NCI-H128 (cell line): Measurements from ENCODE around the gene HMOX2.

Experiments
- DNase-seq: peaks from one replicate; lab custom pipeline; 2025; ENCODE audit not compliant: unreplicated experiment; lab: John Stamatoyannopoulos, UW

HMOX2 gene

DNA sequence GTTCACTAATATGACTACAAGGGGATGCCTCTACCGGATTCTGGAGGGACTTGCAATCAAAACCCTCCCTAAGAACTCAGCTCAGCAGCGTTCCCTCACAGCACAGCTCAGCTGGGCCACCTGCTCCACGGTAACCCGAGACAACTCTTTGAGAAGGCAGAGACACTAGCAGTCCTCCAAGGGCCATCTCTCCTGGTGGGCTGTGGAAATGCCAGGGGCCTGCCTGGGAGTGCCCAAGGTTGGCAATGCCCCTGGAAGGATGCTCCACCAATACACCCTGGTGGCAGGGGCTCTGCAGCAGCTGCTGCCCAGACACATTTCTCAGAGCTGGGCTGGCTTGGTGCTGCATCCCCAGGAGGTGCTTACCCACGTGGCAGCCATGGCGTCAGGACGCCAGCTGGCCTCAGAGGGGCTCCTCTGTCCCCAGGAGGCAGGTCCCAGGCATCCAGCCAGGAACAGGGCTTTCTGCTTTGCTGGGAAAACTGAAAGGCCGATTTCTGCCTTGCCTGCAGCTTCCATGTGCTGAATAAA is 45.9 kb downstream of the HMOX2 start:
- DNase-seq: no peak

DNA sequence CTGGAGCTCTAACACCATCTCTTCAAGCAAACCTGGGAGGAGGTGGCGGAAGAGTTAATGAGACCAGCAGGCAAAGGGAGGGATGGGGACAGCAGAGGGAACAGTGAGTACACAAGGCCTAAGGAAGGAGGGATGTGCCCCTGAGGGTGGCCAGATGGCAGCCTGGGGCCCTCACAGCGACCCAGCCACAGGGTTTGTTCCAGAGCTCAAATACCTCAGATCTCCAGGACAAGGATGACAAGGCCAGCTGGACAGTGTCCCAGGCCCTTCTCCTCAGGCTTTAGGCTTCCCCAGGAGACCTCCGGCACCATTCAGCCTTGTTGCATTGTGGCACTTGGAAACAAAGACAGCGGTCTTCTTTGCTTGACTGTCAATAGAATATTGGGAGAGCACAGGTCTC is 47.5 kb downstream of the HMOX2 start:
- DNase-seq: no peak

GRCh38 chr16:4524571-4524970 is 48.4 kb downstream of the HMOX2 start:
- DNase-seq: no peak

DNA sequence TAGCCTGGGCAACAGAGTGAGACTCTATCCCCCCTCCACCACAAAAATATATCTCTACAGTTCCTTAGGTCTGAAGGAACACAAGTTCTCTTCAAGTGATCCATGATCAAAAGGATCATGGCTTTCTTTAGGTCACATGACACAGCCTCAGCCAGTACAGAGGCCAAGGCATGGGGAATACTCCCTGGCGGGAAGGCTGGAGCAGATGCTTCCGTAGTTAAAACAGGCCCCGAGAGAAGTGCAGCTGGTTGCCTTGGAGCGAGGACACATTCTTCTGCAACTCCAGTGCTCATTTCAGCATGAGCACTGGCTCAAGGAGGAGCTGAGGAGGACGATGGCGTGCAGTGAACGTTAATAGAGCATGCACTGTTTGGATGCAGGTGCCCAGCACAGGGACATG is 48.9 kb downstream of the HMOX2 start:
- DNase-seq: no peak

- DNase-seq: no peak
Measured at GRCh38 chr16:4525634-4526277, 49.6 kb downstream of the HMOX2 start.

DNA sequence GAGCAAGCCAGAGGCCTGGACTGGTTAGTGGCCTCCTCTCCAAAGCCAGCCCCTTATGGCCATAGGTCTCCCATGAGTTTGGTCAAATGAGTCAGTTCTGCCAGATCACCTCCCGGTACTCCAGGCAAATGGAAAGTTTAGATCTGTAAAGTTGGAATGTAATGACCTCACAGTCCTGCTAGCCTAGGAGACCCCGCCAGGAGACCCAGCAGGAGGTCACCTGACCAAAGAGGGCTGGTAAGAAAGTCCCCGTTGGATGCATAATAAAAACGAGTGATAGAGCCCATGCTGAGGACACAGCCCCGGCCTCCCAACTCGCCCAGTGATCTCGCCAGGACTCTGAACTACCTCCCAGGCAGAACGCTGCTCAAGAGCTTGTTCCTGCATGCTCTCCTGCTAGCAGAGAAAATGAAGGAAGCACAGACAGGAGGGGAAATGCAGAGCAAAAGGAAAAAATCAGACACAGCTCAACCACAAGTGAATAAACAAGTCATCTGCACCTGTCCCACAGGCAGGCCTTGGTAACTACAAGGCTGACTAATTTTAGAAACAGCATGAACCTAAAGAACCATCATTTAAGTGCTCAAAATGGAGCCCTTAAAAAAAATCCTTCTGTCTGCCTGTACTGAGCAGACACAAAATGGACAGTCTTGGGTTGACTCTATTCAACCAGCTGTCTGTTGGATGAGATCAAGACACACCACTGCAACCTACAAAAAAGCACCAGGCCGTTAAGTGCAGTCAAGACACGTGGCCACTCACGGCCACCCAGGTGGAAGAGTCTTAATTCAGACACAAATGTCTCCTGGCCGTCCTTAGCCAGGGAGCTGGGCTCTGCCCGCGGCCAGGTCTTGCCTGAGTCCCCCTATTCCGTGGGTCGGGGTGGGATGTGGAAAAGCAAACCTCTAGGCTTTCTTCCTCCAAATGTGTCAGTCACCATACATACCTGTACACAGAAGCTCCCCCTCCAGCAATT is 53.2 kb downstream of the HMOX2 start:
- DNase-seq: no peak

DNA sequence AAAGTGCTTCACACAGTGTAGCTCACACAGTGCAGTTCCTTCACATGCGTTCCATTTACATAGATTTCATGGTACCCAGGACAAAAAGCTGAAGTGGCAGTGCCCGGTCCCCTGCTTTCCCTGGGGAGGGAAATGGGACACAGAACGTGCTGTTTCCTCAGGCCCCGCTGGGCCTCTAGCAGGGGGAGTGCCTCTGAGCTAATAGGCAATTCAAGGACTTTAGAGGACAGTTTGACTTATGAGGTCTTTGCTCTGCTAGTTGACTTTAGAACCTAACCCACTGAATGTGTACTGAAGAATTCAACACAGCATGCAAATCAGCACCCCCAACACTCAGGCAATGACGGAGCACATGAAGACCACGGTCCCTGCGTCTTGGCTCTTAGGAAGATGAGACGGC is 55.6 kb downstream of the HMOX2 start:
- no peak for DNase-seq

- DNase-seq: no peak
Measured at GRCh38 chr16:4532238-4532637, 56.0 kb downstream of the HMOX2 start.

DNA sequence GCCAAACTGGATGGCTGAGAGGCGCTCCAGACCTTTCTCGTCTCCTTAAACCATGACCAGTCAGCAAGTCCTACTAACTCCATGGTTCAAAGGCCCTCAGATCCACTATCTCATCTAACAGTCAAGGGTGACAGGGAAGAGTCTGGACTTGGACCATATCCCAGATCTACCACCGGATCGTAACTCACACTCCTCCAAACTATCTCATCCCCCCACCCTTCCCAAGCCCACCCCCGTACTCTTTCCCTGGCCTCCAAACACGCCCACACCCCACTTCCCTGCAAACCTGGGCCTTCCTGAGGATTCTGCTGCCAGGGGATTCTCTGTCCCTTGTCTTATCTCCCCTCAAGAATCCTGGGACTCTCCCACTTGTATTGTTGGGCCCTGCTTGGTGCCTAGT is 57.3 kb downstream of the HMOX2 start:
- no peak for DNase-seq

- no peak for DNase-seq
Measured at GRCh38 chr16:4534151-4534790, 58.1 kb downstream of the HMOX2 start.

- no peak for DNase-seq
Measured at GRCh38 chr16:4535627-4536108, 59.5 kb downstream of the HMOX2 start.

DNA sequence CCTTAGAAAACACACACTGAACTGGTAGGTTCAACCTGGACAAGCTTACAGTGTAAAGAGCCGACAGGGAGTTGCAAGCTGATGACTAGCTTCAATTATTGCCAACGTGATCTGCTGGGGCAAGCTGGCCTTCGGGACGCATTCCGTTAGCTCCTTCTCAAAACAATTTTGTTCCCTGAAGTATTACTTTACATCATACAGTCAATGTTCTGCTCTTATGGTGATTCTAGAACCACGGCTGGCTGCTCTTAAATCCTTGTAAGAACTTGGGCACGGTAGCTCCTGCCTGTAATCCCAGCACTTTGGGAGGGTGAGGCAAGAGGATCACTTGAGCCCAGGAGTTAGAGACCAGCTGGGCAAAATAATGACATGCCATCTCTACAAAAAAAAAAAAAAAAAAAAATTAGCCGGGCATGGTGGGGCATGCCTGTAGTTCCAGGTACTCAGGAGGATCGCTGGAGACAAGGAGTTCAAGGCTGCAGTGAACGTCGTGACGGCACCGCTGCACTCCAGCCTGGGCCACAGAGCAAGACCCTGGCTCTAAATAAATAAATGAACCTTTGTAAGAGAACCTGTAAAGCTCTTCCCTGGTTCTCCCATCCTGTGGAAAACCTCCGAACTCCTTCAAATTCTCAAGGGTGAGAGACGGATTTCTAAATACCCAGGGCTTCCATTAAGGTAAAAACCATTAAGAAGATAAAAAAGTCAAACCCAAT is 60.4 kb downstream of the HMOX2 start:
- no peak for DNase-seq

- no peak for DNase-seq
Measured at GRCh38 chr16:4537376-4538343, 61.5 kb downstream of the HMOX2 start.

- DNase-seq: peak; percentile 72
Measured at GRCh38 chr16:4538350-4539235, 62.4 kb downstream of the HMOX2 start, which contains the start of gene CDIP1. TSS of gene CDIP1 (minus strand) at chr16:4538773. CDS start at chr16:4514130, 24,643 bp downstream.

- no peak for DNase-seq
Measured at GRCh38 chr16:4539716-4540284, 63.6 kb downstream of the HMOX2 start.

DNA sequence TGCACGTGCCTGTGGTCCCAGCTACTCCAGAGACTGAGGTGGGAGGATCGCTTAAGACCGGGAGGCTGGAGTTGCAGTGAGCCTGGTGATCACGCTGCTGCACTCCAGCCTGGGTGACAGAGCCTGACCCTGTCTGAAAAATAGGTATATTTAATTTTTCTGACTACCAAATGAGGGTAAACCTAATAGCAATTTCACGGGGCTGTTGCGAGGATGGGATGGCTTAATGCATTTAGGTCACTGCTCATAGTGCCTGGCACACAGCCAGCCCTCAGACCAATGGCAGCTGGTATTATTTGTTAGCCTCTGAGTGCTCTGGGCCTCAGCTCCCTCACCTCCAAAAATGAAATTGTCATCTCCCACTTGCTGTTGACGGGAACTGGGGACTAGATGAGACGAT is 68.3 kb downstream of the HMOX2 start:
- DNase-seq: no peak

DNA sequence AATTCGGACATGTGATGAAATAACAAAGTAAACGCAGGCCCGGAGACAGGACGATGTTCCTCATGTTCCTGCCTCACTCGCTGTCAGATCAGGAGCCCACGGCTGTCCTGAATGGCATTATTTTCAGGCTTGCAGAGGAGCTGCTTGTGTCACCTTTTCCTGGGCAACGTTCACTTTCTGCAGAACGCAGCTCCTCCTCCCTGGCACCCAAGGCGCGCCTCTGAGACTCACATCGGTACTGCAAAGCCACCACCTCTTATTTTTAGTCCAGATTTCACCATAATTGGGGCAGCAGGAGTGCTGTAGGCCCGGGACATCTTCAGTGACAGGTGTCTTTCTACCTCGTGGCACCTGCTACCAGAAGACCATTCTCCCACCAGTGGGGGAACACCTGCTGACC is 71.9 kb downstream of the HMOX2 start:
- no peak for DNase-seq

- DNase-seq: no peak
Measured at GRCh38 chr16:4550591-4550990, 74.4 kb downstream of the HMOX2 start.
